A673 (cell line): Measurements from ENCODE around the gene MRGPRF. TPM values are rescaled to one million over a fixed set of nuclear protein-coding genes. Genes with fewer than 3 reads are reported as not detected.

ENCODE experiments used
- BruUV-seq: library from RNA; stranded (reverse); fragments of 400-500 nt; replicated peaks from 2 replicates; lab custom pipeline; 2021; lab: Mats Ljungman, UMichigan
- CTCF ChIA-PET: fragments of 300-600 bp; sonication (Branson Sonifier 250); formaldehyde crosslinking; loops from one replicate; lab custom pipeline; 2022; ENCODE audit warnings: antibody characterized with exemption; lab: Charles Lee
- POLR2A ChIA-PET: fragments of 300-600 bp; sonication (Branson Sonifier 250); formaldehyde crosslinking; loops from one replicate; lab custom pipeline; 2022; ENCODE audit warnings: antibody characterized with exemption; ENCODE audit not compliant: low non-redundant PET; lab: Charles Lee
- DNase-seq: peaks from one replicate; pipeline ENCODE4 v3.0.0-alpha.2; 2015; ENCODE audit warnings: low spot score
- H3K27ac ChIP-seq: fragments of 200-600 bp; sonication (generic); 2 replicates; pipeline ENCODE4 v1.5.1; 2016; ENCODE audit warnings: mixed run types, low read depth, mild to moderate bottlenecking, mixed read lengths, antibody characterized with exemption, low read length; ENCODE audit not compliant: poor library complexity, severe bottlenecking
- H3K27me3 ChIP-seq: fragments of 200-600 bp; sonication (generic); replicated peaks from 2 replicates; pipeline ENCODE4 v1.6.1; 2017; ENCODE audit warnings: mixed run types, low read depth, mild to moderate bottlenecking, mixed read lengths, antibody characterized with exemption, low read length; ENCODE audit not compliant: insufficient read depth, poor library complexity
- H3K36me3 ChIP-seq: fragments of 200-600 bp; sonication (generic); 2 replicates; pipeline ENCODE4 v1.6.1; 2016; ENCODE audit warnings: mixed run types, mild to moderate bottlenecking, mixed read lengths, antibody characterized with exemption, low read length; ENCODE audit not compliant: insufficient read depth, poor library complexity, severe bottlenecking
- H3K4me1 ChIP-seq: fragments of 200-600 bp; sonication (generic); 2 replicates; pipeline ENCODE4 v1.6.1; 2017; ENCODE audit warnings: mixed run types, mild to moderate bottlenecking, mixed read lengths, antibody characterized with exemption, low read length; ENCODE audit not compliant: insufficient read depth, poor library complexity, severe bottlenecking
- H3K4me3 ChIP-seq: fragments of 200-600 bp; sonication (generic); 2 replicates; pipeline ENCODE4 v1.5.1; 2016; ENCODE audit warnings: low read depth, mixed run types, mild to moderate bottlenecking, mixed read lengths, low read length; ENCODE audit not compliant: poor library complexity, severe bottlenecking
- H3K9me3 ChIP-seq: fragments of 200-600 bp; sonication (generic); 2 replicates; pipeline ENCODE4 v1.6.1; 2016; ENCODE audit warnings: mixed run types, low read depth, mild to moderate bottlenecking, mixed read lengths, antibody characterized with exemption, low read length; ENCODE audit not compliant: poor library complexity, severe bottlenecking
- EZH2 ChIP-seq: fragments of 200-600 bp; sonication (generic); IDR thresholded peaks from 2 replicates; pipeline ENCODE4 v1.6.1; 2017; ENCODE audit warnings: borderline replicate concordance, low read depth, mild to moderate bottlenecking, mixed read lengths, antibody characterized with exemption, low read length; ENCODE audit not compliant: poor library complexity, severe bottlenecking
- intact Hi-C: fragments of 100-400 bp; cut with micrococcal nuclease; formaldehyde crosslinking; loops from one replicate; pipeline ENCODE4 v1.10.0; 2022; ENCODE audit not compliant: unreplicated experiment
- total RNA-seq: library from RNA; stranded (reverse); gene quantifications from 2 replicates; pipeline ENCODE4 v1.2.3, GENCODE V29; 2021
- TF ChIP-seq, protein P1 (sequence below): fragments of 300-800, 200-600 bp; sonication (generic); conservative IDR thresholded peaks from 2 replicates; pipeline ENCODE4 v1.5.1; 2017; ENCODE audit warnings: low read depth, mild to moderate bottlenecking, antibody characterized with exemption, low read length, moderate library complexity, mixed read lengths

The MRGPRF gene
- total RNA-seq, 1 experiment from 2014 or later, result 9.3 TPM

DNA sequence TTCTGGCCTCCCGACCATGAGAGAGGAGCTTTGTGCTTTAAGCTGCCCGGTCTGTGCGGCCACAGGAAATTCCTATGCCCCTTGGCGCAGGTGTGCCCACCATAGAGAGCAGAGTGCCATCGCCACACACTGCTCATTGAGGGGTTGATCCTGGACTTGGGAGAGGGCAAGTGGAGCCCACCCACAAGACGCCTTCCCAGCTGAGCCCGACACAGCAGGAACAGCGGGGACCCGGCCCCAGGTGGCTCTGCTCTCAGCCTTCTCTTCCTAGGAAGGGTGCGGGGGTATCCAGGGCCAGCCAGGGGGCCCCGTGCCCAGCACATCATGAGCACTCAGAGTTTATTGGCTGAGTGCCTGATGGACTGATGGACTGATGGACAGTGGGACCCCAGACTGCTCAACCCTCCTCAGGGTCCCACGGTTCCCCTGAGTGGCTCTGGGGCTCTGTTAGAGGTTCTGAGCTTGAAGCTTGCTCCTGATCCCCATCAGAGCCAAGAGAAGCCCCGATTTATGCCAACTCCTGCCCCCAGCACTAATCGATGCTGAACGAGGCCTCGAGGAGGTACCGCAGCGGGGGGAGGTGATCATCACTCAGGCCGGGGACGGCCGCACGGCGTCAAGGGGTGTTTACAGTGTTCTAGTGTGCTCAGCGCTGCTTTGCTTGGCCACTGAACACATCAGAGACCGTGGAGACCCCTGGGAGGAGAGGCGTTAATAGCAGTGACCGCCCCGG, 18.7 kb downstream of the MRGPRF start:
- Histone ChIP-seq H3K4me3 (no peak overlapping the region), H3K4me1 (peaks cover 10% of the 10 kb centered on the region), H3K36me3 (no peaks in the 10 kb centered on the region), H3K27me3 (no peaks in the 10 kb centered on the region), H3K27ac (no peak overlapping the region), H3K9me3 (no peaks in the 10 kb centered on the region)
- BruUV-seq, result no TSS peak
- TF ChIP-seq, protein P1, sequence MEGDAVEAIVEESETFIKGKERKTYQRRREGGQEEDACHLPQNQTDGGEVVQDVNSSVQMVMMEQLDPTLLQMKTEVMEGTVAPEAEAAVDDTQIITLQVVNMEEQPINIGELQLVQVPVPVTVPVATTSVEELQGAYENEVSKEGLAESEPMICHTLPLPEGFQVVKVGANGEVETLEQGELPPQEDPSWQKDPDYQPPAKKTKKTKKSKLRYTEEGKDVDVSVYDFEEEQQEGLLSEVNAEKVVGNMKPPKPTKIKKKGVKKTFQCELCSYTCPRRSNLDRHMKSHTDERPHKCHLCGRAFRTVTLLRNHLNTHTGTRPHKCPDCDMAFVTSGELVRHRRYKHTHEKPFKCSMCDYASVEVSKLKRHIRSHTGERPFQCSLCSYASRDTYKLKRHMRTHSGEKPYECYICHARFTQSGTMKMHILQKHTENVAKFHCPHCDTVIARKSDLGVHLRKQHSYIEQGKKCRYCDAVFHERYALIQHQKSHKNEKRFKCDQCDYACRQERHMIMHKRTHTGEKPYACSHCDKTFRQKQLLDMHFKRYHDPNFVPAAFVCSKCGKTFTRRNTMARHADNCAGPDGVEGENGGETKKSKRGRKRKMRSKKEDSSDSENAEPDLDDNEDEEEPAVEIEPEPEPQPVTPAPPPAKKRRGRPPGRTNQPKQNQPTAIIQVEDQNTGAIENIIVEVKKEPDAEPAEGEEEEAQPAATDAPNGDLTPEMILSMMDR, result no peak
- TF ChIP-seq EZH2, result no peak
- CTCF ChIA-PET, result interaction anchor here (0.7 kb wide), 1 partner anchor 137 kb away, joined by 6 read pairs; no protein-coding TSS in a partner anchor
- intact Hi-C loops, result no loop called here
- POLR2A ChIA-PET, result interaction anchor here (0.6 kb wide), 1 partner anchor 13 kb away, joined by 11 read pairs; no protein-coding TSS in a partner anchor
- no peak for DNase-seq

DNA sequence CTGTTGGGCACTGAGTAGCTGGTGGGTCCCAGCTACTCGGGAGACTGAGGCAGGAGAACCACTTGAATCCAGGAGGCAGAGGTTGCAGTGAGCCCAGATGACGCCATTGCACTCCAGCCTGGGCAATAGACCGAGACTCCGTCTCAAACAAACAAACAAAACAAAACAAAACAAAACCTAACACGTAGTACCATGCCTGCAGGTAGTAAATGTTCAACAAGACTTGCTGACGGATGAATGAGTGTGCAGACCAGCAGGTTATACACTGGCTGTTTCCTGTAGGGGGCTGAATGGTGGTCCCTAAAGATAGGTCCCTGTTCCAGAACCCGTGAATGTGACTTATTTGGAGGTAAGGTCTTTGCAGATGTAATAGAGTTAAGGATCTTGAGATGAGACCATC, 19.5 kb downstream of the MRGPRF start:
- H3K27ac ChIP-seq, result no peak overlapping the region
- H3K4me3 ChIP-seq, result no peak overlapping the region
- ChIA-PET CTCF (no interaction called here), POLR2A (no interaction called here)
- no peaks in the 10 kb centered on the region for H3K36me3 ChIP-seq
- TF ChIP-seq EZH2, result no peak
- TF ChIP-seq, protein P1, result no peak
- no peaks in the 10 kb centered on the region for H3K9me3 ChIP-seq
- intact Hi-C loops, result no loop called here
- peaks cover 10% of the 10 kb centered on the region for H3K4me1 ChIP-seq
- H3K27me3 ChIP-seq, result no peaks in the 10 kb centered on the region
- no peak for DNase-seq
- no TSS peak for BruUV-seq

DNA sequence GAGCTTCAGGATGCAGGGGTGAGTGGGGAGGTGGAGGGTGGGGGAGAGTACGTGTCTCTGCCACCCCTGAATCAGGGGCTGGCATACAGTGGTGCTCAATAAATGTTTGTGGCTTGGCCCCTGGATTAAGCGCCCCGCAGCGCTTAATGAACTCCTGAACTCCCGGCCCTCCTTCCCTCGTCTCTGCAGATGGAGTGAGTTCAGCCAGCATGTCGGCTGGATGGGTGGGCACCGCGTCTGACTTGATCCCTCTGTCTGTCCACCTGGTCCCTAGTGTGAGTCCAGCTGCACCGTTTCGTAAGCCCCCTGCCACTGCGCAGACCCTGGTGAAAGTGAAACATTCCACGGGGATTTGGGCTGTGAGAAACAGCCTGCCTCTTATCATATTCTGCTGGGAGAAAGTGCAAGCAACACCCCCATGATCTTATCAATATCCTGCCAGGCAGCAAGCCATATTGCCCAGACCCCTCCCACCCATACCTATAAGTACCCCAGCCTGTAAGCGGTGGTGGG, 20.2 kb downstream of the MRGPRF start:
- BruUV-seq, result no TSS peak
- peaks cover 6% of the 10 kb centered on the region for H3K4me1 ChIP-seq
- CTCF ChIA-PET, result no interaction called here
- TF ChIP-seq, protein P1, result no peak
- TF ChIP-seq EZH2, result no peak
- H3K27ac ChIP-seq, result no peak overlapping the region
- no peak overlapping the region for H3K4me3 ChIP-seq
- POLR2A ChIA-PET, result no interaction called here
- no peaks in the 10 kb centered on the region for H3K36me3 ChIP-seq
- no peak for DNase-seq
- intact Hi-C loops, result no loop called here
- no peaks in the 10 kb centered on the region for H3K27me3 ChIP-seq
- no peaks in the 10 kb centered on the region for H3K9me3 ChIP-seq
